COLO668 (cell line): ENCODE data around the gene AMIGO2.
"Not testable (repeated sequence)": the region's sequence is repeated elsewhere in the genome, so short reads cannot be mapped to it uniquely, and the experiment has no call there.

Experiments
- DNase-seq: peaks from one replicate; lab custom pipeline; 2025; ENCODE audit not compliant: unreplicated experiment; lab: John Stamatoyannopoulos, UW

The AMIGO2 gene

DNA sequence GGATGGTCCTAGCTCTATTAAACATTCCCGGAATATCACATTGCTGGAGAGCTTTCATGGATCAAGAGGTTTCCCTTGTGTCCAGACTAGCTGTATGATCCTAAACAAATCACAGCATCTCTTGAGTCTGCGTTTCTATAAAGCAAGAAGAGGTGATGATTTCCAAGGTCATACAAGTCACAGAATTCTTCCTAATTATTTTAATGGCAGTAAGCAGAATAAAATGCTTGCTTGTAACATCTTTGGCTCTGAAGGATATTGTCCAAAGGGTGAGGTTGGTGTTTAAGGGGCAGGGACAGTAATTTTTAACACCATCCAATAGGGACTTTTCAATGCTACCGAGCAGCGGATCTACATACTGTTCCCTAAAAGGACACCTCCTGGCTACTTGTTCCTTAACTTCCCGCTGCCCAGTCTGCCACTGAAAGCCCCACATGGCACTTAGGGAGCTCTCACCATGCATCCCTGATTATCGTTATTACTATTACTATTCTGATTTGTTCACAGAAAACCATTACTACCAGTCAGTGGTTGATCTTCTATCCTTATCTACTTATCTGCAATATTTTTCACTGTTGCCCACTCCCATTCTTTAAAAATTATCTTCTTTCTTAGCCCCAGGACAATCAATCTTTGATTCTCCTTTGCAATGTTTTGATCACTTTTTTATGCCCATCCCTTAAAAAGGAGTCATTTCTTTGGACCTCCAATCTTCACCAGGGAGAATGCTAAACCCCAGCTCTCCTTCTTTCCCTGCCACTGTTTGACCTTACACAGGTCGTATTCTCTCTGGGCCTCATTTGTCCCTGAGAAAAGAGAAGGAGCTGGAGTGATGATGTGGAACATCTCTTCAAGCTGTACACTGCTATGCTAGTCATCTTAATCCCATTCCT, 4.3 kb downstream of the AMIGO2 start:
- no peak for DNase-seq

DNA sequence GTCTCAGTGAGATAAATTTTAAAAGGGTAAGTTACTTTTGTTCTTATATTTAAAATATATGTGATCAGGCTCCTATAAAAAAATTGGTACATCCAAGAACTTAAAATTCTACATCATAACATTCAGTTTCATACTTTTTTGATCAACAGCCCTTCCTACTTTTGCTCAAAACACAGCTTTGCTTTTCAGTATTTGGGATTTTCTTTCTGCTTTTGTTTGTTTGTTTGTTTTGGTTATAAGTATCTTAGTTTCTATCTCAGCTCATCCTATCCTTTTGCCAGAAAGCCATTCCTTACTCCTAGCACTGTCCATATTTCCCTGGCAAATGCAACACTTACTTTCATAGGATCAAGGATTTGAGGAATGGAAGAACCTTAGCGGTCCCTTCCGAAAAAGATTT, 5.0 kb downstream of the AMIGO2 start:
- no peak for DNase-seq

GRCh38 chr12:47073951-47074350, 5.8 kb downstream of the AMIGO2 start:
- DNase-seq, result no peak

- DNase-seq, result no peak
Observed at GRCh38 chr12:47071241-47071852, 8.4 kb downstream of the AMIGO2 start.

GRCh38 chr12:47070310-47070709, 9.4 kb downstream of the AMIGO2 start:
- no peak for DNase-seq

DNA sequence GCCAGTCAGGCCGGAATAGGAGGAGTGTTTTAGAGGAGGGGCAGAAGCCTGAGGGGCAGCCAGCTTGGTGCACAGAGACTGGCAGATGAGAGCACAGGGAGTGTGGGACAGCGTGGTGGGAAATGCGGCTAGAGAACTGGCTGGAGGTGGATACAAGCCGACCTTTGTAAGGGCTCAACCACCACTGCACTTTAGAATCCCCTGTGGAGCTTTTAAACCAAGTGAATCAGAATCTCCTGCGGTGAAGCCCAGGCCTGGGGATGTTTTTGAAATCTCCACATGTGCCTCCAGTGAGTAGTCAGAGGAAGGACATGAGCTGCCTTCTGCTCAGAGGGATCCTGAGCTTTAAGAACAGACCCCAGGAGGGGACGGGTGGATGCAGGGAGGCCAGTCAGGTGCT, 11.2 kb downstream of the AMIGO2 start:
- no peak for DNase-seq

- no peak for DNase-seq
Observed at GRCh38 chr12:47067771-47068431, 11.9 kb downstream of the AMIGO2 start.

GRCh38 chr12:47067176-47067575, 12.6 kb downstream of the AMIGO2 start:
- DNase-seq, result no peak

GRCh38 chr12:47066278-47067025, 13.3 kb downstream of the AMIGO2 start:
- DNase-seq, result no peak

- no peak for DNase-seq
Observed at GRCh38 chr12:47065546-47065945, 14.2 kb downstream of the AMIGO2 start.

DNA sequence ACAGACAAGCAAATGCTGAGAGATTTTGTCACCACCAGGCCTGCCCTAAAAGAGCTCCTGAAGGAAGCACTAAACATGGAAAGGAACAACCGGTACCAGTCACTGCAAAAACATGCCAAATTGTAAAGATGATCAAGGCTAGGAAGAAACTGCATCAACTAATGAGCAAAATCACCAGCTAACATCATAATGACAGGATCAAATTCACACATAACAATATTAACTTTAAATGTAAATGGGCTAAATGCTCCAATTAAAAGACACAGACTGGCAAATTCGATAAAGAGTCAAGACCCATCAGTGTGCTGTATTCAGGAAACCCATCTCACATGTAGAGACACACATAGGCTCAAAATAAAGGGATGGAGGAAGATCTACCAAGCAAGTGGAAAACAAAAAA, 21.1 kb downstream of the AMIGO2 start:
- not testable (repeated sequence) for DNase-seq

DNA sequence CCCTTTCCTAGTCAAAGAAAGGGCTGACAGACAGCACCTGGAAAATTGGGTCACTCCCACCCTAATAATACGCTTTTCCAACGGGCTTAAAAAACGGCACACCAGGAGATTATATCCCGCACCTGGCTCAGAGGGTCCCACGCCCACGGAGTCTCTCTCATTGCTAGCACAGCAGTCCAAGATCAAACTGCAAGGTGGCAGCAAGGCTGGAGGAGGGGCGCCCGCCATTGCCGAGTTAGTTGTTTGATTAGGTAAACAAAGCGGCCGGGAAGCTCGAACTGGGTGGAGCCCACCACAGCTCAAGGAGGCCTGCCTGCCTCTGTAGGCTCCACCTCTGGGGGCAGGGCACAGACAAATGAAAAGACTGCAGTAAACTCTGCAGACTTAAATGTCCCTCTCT, 22.8 kb downstream of the AMIGO2 start:
- not testable (repeated sequence) for DNase-seq

GRCh38 chr12:47055856-47056255, 23.9 kb downstream of the AMIGO2 start:
- DNase-seq, result not testable (repeated sequence)

GRCh38 chr12:47054659-47055058, 25.1 kb downstream of the AMIGO2 start:
- DNase-seq, result no peak

GRCh38 chr12:47053961-47054360, 25.8 kb downstream of the AMIGO2 start:
- no peak for DNase-seq

DNA sequence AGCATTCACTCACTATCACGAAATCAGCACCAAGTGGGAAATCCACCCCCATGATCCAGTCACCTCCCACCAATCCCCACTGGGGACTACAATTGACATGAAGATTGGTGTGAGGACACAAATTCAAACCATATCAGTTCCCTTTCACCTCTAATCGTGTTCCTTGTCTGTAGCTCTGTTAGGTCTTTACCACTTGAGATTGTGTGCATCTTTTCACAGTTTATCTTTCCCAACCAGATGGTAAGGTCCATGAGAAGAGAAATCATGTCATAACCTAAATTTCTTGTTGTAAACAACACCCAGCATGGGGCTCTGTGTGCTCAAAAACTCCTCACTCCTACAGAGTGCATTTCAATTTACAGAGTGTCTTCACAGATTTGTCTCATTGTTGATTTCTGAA, 27.5 kb downstream of the AMIGO2 start:
- no peak for DNase-seq

DNA sequence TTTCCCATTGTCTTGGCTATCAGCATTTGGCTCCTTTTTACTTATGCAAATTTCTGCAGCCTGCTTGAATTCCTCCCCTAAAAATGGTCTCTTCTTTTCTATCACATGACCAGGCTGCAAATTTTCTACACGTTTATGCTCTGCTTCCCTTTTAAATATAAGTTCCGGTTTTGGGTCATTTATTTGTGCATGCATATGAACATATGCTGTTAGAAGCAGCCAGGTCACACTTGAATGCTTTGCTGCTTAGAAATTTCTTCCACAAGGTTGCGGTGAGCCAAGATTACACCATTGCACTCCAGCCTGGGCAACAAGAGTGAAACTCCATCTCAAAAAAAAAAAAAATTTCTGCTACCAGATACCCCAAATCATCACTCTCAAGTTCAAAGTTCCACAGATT, 28.5 kb downstream of the AMIGO2 start:
- DNase-seq, result not testable (repeated sequence)

- DNase-seq, result no peak
Observed at GRCh38 chr12:47048541-47048940, 31.2 kb downstream of the AMIGO2 start.

GRCh38 chr12:47041327-47041726, 38.4 kb downstream of the AMIGO2 start:
- DNase-seq, result no peak

DNA sequence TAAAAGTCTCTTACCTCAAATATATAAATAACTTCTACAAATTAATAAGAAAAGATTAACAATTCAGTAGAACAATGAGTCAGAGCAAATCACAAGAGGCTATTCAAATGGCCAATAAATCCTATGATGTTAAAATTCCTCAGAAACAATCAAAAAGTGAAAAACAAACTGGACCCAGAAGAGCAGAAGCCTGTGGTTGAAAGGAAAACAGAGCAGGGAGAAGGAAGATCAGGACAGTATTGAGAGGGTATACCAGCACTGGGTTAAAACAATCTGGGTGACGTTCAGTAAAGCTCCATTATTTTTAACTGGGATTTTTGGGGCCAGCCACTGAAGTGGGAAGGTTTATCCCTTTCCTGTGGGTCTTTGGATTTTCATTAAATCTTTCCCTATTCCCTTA, 40.0 kb downstream of the AMIGO2 start:
- no peak for DNase-seq

DNA sequence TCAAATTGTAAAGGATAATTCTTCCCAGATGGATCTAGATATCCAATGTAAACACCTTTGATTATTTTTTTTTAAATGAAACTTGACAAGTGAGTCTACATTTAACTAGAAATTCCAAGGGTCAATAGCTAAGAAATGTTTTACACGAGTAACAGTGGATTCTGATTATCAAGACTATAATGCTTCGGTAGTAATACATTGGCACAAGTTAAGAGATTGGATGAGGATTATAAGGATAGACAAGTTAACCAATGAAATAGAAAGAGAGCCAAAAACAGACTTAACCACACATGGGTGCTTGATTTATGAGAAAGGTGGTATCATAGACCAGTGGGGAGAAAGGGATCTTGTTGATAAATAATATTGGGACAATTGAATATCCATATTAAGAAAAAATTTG, 40.7 kb downstream of the AMIGO2 start:
- DNase-seq, result no peak
